Activated naive CD8-positive, alpha-beta T cell treated with anti-CD3 and anti-CD28 coated beads, Interleukin-2, amount 50 U/mL, for 16 hours (primary cell): ENCODE data around the gene S100A2.
"Not testable (repeated sequence)": the region's sequence is repeated elsewhere in the genome, so short reads cannot be mapped to it uniquely, and the experiment has no call there.

Experiments used
- DNase-seq: peaks from one replicate; pipeline ENCODE4 v3.0.0-alpha.2; 2020; ENCODE audit warnings: low read depth, low spot score

Gene S100A2

GRCh38 chr1:153588482-153588881, 22.8 kb upstream of the S100A2 start:
- DNase-seq: no peak

- DNase-seq: not testable (repeated sequence)
These were observed 22.4 kb upstream of the S100A2 start for GRCh38 chr1:153588033-153588432.

- no peak for DNase-seq
These were observed 21.7 kb upstream of the S100A2 start for GRCh38 chr1:153587314-153587713.

GRCh38 chr1:153586347-153586746, 20.7 kb upstream of the S100A2 start:
- DNase-seq: no peak

DNA sequence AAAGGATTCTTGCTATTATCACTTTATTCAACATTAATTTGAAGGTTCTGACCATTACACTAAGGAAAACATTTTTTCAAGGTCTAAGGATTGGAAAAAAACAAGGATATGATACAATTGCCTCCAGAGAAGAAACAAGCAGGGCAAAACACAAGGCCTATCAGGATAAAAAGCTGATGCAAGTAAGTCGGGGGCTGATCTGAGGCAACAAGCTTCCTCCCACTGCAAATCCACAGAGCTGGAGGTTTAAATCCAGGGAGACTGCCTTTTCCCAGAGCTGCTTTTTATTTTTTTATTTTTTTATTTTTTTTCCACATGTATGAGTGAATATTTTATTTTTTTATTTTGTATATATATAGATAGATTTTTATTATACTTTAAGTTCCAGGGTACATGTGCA, 19.4 kb upstream of the S100A2 start:
- no peak for DNase-seq

- DNase-seq: no peak
These were observed 18.3 kb upstream of the S100A2 start for GRCh38 chr1:153583976-153584375.

DNA sequence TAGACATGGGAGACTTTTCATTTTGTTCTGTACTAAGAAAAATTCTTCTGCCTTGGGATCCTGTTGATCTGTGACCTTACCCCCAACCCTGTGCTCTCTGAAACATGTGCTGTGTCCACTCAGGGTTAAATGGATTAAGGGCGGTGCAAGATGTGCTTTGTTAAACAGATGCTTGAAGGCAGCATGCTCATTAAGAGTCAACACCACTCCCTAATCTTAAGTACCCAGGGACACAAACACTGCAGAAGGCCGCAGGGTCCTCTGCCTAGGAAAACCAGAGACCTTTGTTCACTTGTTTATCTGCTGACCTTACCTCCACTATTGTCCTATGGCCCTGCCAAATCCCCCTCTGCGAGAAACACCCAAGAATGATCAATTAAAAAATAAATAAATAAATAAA, 17.9 kb upstream of the S100A2 start:
- DNase-seq: not testable (repeated sequence)

DNA sequence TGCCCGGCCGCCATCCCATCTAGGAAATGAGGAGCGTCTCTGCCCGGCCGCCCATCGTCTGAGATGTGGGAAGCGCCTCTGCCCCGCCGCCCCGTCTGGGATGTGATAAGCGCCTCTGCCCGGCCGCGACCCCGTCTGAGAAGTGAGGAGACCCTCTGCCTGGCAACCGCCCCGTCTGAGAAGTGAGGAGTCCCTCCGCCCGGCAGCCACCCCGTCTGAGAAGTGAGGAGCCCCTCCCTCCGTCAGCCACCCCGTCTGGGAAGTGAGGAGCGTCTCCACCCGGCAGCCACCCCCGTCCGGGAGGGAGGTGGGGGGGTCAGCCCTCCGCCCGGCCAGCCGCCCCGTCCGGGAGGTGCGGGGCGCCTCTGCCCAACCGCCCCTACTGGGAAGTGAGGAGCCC, 17.2 kb upstream of the S100A2 start:
- DNase-seq: not testable (repeated sequence)

DNA sequence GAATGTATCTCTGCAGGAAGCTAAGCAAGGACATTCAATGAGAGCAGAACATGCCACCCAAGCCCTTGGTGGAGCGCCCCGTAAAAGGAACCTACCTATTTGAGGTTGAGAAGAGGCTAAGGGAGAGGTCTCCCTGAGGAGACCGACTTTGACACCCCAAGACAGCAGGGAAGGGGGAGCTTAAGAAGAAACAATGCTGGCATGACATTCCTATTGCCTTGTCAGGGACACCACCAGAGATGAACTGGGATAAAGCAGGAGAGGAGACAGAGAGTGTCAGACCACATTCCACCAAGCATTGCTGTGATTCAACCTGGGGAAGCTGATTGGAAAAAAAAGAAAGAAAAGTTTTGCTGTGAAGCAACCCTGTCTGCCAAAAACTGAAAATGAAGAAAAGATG, 13.3 kb upstream of the S100A2 start:
- no peak for DNase-seq

GRCh38 chr1:153578490-153578889, 12.8 kb upstream of the S100A2 start:
- no peak for DNase-seq

- no peak for DNase-seq
These were observed 12.0 kb upstream of the S100A2 start for GRCh38 chr1:153577624-153578051.

DNA sequence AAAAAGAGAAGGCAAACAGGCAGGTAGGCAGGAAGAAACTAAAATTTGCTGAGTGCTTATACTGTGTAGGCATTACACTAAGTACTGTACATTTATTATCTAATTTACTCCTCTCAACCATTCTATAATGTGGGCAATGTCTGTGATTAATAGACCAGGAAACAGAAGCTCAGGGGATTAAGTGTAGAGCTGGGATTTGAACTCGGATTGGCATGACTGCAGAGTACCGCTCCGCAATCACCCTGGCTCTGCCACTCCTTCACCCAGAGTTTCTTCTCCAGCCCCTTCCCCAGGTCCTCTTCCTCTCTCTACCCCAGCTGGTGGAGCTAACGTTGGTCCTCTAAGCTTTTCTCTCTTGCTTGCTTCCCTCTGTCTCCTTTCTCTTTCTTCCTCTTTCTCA, 11.5 kb upstream of the S100A2 start:
- no peak for DNase-seq

DNA sequence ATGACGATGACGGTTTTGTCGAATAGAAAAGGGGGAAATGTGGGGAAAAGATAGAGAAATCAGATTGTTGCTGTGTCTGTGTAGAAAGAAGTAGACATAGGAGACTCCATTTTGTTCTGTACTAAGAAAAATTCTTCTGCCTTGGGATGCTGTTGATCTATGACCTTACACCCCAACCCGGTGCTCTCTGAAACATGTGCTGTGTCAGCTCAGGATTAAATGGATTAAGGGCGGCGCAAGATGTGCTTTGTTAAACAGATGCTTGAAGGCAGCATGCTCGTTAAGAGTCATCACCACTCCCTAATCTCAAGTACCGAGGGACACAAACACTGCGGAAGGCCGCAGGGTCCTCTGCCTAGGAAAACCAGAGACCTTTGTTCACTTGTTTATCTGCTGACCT, 9.9 kb upstream of the S100A2 start:
- DNase-seq: not testable (repeated sequence)

DNA sequence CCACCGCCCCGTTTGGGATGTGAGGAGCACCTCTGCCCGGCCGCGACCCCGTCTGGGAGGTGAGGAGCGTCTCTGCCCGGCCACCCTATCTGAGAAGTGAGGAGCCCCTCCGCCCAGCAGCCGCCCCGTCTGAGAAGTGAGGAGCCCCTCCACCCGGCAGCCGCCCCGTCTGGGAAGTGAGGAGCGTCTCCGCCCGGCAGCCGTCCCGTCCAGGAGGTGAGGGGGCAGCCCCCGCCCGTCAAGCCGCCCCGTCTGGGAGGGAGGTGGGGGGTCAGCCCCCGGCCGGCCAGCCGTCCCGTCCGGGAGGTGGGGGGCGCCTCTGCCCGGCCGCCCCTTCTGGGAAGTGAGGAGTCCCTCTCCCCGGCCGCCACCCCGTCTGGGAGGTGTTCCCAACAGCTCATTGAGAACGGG, 9.4 kb upstream of the S100A2 start:
- not testable (repeated sequence) for DNase-seq

DNA sequence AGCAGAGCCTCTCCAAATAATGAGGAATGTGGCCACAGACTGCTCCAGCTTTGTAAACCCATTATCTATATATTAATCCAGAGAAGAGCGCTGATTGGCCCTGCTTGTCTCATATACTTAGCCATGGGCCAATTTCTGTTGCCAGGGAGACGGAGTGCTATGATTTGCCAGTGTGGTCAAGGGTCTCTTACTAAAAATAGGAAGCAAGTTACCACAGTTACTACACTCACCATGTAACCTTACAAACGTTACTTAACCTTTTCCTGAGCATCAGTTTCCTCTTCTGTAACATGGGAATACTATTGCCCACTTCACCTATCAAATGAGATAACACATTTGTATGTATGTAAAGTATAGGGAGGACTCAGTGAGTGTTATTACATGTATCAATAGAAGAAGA, 7.7 kb upstream of the S100A2 start:
- DNase-seq: no peak

- no peak for DNase-seq
These were observed 6.9 kb upstream of the S100A2 start for GRCh38 chr1:153572569-153573015.

GRCh38 chr1:153571706-153572105, 6.1 kb upstream of the S100A2 start:
- no peak for DNase-seq

DNA sequence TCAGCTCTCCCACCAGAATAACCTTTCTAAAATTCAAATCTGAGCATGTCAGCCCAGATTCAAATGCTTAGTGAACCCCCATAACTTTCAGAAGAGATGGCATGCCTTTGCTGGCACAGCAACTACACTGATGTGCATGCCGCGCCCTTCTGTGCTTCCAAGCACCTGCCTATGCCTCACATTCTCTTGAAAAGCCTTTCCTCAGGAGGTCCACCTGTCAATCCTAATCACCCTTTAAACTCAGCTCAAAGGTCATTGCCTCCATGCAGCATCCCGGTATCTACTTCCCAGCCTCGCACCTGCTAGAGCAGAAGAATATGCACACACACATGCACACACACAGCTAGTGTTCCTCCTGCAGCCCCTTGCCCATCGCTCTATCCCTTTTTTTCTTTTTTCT, 5.2 kb upstream of the S100A2 start:
- no peak for DNase-seq

- no peak for DNase-seq
These were observed 3.8 kb upstream of the S100A2 start for GRCh38 chr1:153569465-153569864.

- peak; percentile 65 for DNase-seq
These were observed 2.9 kb upstream of the S100A2 start for GRCh38 chr1:153568367-153569099.

DNA sequence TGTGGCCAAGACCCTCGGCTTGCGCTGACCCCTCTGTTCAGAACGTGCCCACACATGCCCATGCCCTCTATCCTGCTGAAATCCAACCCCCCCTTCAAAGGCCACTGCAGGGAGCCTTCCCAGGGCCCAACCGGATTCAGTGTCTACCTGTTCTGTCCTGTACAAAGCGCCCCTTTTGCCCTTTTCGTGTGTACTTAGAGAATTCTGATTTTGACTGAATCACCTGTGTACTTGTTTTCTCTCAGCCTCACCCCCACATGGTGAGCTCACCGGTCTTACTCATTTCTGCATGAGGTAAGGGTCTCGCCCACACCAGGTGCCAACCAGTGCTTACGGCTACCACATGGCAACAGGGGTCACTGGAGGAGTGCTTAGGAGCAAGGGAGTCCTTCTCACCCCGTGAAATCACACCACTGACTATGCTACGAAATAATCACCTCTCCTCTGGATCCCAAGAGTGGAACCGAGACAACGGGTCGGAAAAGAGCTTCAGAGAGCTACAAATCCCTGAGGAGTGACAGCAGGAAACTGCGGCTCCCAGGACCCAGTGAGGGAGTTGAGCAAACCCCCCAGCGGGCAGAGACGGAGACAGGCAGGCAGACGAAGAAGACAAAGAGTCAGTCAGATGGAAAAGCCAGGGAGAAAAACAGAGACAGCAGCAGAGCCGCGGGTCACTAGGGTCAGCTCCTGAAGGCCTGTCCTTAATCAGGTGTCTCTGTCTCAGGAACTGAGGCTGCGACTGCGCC, 2.1 kb upstream of the S100A2 start:
- no peak for DNase-seq

GRCh38 chr1:153566414-153567371, 1.0 kb upstream of the S100A2 start:
- peak; percentile 75 for DNase-seq
